HUES64 (cell line): ENCODE measurements around the gene CELF5.
"Not testable (repeated sequence)": the region's sequence is repeated elsewhere in the genome, so short reads cannot be mapped to it uniquely, and the experiment has no call there.

Experiments used
- H3K27ac ChIP-seq: 2 replicates; pipeline ENCODE4 v1.7.0; 2013; ENCODE audit warnings: low read depth, low read length, inconsistent platforms
- H3K27me3 ChIP-seq: 2 replicates; pipeline ENCODE4 v1.6.1; 2013; ENCODE audit warnings: mild to moderate bottlenecking, low read length; ENCODE audit not compliant: insufficient read depth
- H3K36me3 ChIP-seq: 2 replicates; pipeline ENCODE4 v1.6.1; 2013; ENCODE audit warnings: mild to moderate bottlenecking, low read length; ENCODE audit not compliant: insufficient read depth
- H3K4me1 ChIP-seq: 2 replicates; pipeline ENCODE4 v1.6.1; 2013; ENCODE audit warnings: mild to moderate bottlenecking, low read length, moderate library complexity; ENCODE audit not compliant: insufficient read depth
- H3K4me3 ChIP-seq: 2 replicates; pipeline ENCODE4 v1.5.1; 2013; ENCODE audit warnings: mild to moderate bottlenecking, low read length, moderate library complexity
- H3K9ac ChIP-seq: 2 replicates; pipeline ENCODE4 v1.6.1; 2013; ENCODE audit warnings: mild to moderate bottlenecking, low read depth, low read length
- H3K9me3 ChIP-seq: 2 replicates; pipeline ENCODE4 v1.6.1; 2013; ENCODE audit warnings: low read depth, low read length; ENCODE audit not compliant: insufficient read depth
- WGBS: fragments of 150-250, 120-280 bp; methylation state at CpG from one replicate; pipeline ENCODE4 v1.1.7; 2013; ENCODE audit warnings: missing lambda C conversion rate; 5-methylcytosine and 5-hydroxymethylcytosine counted together

CELF5 gene

DNA sequence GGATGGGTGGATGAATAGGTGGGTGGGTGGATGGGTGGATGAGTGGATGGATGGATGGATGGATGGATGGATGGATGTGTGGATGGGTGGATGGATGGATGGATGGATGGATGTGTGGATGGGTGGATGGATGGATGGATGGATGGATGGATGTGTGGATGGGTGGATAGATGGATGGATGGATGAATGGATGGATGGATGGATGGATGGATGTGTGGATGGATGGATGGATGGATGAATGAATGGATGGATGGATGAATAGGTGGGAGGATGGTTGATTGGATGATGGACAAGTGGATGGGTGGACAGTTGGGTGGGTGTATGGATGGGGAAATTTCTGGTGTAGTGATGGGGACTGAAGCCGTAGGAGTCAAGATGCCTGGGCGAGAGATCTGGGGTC is 11.1 kb downstream of the CELF5 start:
- not testable (repeated sequence) for H3K27me3 ChIP-seq, H3K9me3 ChIP-seq, H3K36me3 ChIP-seq, H3K4me1 ChIP-seq, H3K9ac ChIP-seq, H3K4me3 ChIP-seq, H3K27ac ChIP-seq
- WGBS = 83% methylated on average over 2 of the region's 2 CpGs

DNA sequence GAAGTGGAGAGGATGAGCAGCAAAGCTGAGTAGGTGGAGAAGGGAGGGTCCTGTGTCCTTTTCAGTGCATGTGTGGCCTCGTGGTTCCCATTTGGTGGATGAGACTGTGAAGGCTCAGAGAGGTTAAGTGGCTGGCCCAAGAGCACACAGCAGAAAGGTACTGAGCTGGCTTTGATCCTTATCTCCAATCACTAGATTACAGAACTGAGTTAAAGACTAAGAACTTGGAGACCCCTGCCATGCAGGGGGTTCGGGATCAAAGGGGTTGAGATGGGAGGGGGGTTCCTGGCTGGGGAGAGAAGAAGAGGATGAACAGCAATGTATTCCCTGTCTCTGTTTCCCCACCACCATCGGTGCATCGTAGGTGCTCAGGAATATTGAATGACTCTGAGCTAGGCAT is 11.8 kb downstream of the CELF5 start:
- no peaks in the 10 kb centered on the region for H3K4me1 ChIP-seq
- H3K9me3 ChIP-seq = no peaks in the 10 kb centered on the region
- 83% methylated on average over 4 of the region's 4 CpGs for WGBS
- H3K27ac ChIP-seq = no peak overlapping the region
- no peaks in the 10 kb centered on the region for H3K27me3 ChIP-seq
- H3K36me3 ChIP-seq = no peaks in the 10 kb centered on the region
- no peak overlapping the region for H3K4me3 ChIP-seq
- H3K9ac ChIP-seq = no peak overlapping the region

DNA sequence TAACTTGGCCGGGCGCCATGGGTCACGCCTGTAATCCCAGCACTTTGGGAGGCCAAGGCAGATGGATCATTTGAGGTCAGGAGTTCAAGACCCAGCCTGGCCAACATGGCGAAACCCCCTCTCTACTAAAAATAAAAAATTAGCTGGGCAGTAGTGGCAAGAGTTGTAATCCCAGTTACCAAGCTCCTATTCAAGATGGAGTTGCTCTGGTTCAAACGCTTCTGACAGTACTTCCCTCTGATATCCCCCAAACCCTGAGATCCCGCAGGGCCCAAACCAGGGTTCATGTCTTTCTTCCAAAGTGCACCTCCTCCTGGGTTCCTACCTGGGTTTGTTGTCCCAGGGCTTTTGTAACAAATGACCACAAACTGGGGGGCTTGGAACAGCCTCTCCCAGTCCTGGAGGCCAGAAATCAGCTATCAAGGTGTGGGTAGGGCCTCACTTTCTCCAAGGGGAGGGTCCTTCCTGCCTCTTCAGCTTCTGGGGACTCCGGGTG is 13.7 kb downstream of the CELF5 start:
- no peaks in the 10 kb centered on the region for H3K4me1 ChIP-seq
- H3K9ac ChIP-seq = no peak overlapping the region
- H3K27ac ChIP-seq = no peak overlapping the region
- no peak overlapping the region for H3K4me3 ChIP-seq
- whole genome bisulfite sequencing = 93% methylated on average over 6 of the region's 7 CpGs
- H3K27me3 ChIP-seq = no peaks in the 10 kb centered on the region
- no peaks in the 10 kb centered on the region for H3K36me3 ChIP-seq
- H3K9me3 ChIP-seq = no peaks in the 10 kb centered on the region

DNA sequence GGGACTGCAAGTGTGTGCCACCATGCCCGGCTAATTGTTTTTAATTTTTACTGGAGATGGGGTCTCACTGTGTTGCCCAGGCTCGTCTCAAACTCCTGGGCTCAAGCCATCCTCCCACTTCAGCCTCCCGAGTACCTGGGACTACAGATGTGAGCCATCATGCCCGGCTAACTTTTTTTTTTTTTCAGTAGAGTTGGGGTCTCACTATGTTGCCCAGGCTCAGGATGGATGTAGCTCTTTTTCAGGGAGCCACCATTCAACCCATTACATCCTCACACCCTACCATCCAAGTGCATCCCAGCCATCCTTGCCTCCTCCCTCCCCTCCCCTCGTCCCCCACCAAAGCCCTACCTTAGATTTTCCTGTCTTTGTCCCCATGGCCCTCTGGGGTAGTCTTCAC is 14.9 kb downstream of the CELF5 start:
- no peak overlapping the region for H3K27ac ChIP-seq
- H3K9ac ChIP-seq = no peak overlapping the region
- no peak overlapping the region for H3K4me3 ChIP-seq
- no peaks in the 10 kb centered on the region for H3K4me1 ChIP-seq
- H3K27me3 ChIP-seq = no peaks in the 10 kb centered on the region
- no peaks in the 10 kb centered on the region for H3K36me3 ChIP-seq
- 80% methylated on average over 5 of the region's 5 CpGs for WGBS
- H3K9me3 ChIP-seq = no peaks in the 10 kb centered on the region

DNA sequence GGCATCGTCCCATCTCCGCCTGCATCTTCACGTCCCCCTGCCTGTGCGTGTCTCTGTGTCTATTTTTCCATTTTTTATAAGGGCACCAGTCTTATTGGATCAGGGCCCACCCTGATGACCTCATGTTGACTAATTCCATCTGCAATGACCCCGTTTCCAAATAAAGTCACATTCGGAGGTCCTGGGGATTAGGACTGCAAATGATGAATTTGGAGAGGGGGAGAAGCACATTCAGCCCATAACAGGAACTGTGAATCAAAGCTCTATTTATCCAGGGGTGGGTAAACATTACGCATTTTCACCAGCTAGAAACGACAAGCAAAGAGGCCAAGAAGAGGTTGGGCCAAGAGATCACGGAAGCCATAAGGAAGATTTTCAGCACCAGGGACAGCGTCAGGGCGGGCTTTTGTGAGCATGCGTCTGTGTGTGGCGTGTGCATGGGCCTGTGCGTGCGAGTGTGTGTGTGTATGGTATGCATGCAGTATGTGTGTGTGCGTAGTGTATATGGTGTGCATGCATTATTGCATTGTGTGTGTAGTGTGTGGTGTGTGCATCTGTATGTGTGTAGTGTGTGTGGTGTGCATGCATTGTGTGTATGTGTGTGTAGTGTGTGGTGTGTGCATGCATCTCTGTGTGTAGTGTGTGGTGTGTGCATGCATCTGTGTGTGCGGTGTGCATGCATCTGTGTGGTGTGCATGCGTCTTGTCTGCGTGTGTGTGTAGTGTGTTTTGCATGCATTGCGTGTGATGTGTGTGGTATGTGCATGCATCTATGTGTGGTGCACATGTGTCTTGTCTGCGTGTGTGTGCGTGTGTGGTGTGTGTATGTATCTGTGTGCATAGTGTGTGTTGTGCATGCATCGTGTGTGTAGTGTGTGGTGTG is 19.6 kb downstream of the CELF5 start:
- 53% methylated on average over 23 of the region's 23 CpGs for WGBS

DNA sequence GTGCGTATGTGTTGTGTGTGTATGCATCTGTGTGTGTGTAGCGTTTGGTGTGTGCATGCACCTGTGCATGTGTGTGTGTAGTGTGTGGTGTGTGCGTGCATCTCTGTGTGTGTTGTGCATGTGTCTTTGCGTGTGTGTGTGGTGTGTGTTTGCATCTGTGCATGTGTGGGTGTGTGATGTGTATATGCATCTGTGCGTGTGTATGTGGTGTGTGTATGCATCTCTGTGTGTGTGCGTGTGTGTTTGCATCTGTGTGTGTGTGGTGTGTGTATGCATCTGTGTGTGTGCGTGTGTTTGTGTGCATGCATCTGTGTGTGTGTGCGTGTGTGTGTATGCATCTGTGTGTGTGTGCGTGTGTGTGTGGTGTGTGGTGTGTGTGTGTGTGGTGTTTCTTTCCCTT is 20.6 kb downstream of the CELF5 start:
- H3K27ac ChIP-seq = no peak overlapping the region
- no peaks in the 10 kb centered on the region for H3K9me3 ChIP-seq
- 97% methylated on average over 8 of the region's 9 CpGs for whole genome bisulfite sequencing
- H3K4me3 ChIP-seq = no peak overlapping the region
- no peaks in the 10 kb centered on the region for H3K27me3 ChIP-seq
- H3K4me1 ChIP-seq = no peaks in the 10 kb centered on the region
- no peaks in the 10 kb centered on the region for H3K36me3 ChIP-seq
- no peak overlapping the region for H3K9ac ChIP-seq

More for the DNA sequence above, 19.6 kb downstream of the CELF5 start:
- Histone ChIP-seq H3K4me1 (no peaks in the 10 kb centered on the region), H3K27me3 (no peaks in the 10 kb centered on the region), H3K4me3 (no peak overlapping the region), H3K36me3 (no peaks in the 10 kb centered on the region), H3K27ac (no peak overlapping the region), H3K9me3 (no peaks in the 10 kb centered on the region), H3K9ac (no peak overlapping the region)

DNA sequence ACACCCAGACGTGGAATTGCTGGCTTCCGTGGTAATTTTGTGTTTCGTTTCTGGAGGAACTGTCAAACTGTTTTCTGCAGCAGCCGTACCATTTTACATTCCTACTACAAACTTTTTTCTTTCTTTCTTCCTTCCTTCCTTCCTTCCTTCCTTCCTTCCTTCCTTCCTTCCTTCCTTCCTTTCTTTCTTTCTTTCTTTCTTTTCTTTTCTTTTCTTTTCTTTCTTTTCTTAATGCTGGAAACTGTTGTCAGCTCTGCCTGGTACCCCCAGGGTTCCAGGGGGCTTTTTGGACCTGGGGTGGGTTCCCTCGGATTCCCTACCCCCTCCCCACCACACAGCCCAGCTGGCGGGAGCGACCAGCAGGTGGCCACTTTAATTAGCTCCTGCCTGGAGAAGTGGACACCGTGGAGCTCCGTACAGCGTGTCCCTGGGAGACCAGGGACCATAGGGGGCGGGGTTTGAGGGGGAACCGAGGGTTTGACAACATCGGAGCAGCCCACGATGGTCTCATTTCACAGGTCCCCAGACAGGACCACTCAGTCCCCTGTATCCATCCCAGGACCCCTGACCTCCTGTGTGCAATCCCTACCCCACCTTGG is 24.4 kb downstream of the CELF5 start:
- no peaks in the 10 kb centered on the region for H3K36me3 ChIP-seq
- H3K9ac ChIP-seq = no peak overlapping the region
- 53% methylated on average over 14 of the region's 14 CpGs for WGBS
- H3K4me3 ChIP-seq = no peak overlapping the region
- no peaks in the 10 kb centered on the region for H3K27me3 ChIP-seq
- H3K4me1 ChIP-seq = no peaks in the 10 kb centered on the region
- no peak overlapping the region for H3K27ac ChIP-seq
- 0 out of 2 replicates have a peak, but pooled peaks cover 5% of the 10 kb centered on the region for H3K9me3 ChIP-seq

DNA sequence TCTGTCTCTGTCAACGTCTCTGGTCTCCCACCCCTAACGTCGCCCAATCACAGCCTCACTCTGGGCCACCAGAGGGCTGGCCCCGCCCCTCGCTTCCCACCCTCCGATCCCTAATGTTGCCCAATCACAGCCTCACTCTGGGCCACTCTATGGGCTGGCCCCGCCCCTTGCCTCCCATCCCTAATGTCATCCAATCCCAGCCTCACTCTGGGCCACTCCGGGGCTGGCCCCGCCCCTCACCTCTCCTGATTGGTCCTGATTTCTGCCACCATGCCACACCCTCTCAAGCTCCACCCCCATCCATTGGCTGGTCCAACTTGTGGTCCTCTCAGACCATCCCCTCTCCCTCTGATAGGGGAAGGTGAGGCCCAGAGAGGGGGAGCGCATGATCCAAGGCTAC is 24.9 kb downstream of the CELF5 start:
- no peak overlapping the region for H3K9ac ChIP-seq
- no peaks in the 10 kb centered on the region for H3K27me3 ChIP-seq
- H3K4me3 ChIP-seq = no peak overlapping the region
- H3K9me3 ChIP-seq = 0 out of 2 replicates have a peak, but pooled peaks cover 5% of the 10 kb centered on the region
- no peaks in the 10 kb centered on the region for H3K4me1 ChIP-seq
- H3K36me3 ChIP-seq = no peaks in the 10 kb centered on the region
- H3K27ac ChIP-seq = no peak overlapping the region
- WGBS = 82% methylated on average over 10 of the region's 10 CpGs

DNA sequence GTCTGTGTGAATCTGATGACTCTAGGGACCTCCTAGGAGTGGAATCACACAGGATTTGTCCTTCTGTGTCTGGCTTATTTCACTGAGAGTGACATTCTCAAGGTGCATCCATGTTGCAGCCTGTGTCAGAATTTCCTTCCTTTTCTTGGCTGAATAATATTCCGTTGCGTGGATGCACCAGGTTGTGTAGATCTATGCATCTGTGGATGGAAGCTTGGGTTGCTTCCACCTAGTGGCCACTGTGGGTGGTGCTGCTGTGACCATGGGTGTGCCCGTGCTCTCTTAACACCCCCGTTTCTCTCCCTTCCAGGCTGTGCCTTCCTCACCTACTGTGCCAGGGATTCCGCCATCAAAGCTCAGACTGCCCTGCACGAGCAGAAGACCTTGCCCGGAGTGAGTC is 26.2 kb downstream of the CELF5 start:
- 80% methylated on average over 7 of the region's 7 CpGs for WGBS
- Histone ChIP-seq H3K27me3 (no peaks in the 10 kb centered on the region), H3K36me3 (no peaks in the 10 kb centered on the region), H3K4me3 (no peak overlapping the region), H3K9me3 (0 out of 2 replicates have a peak, but pooled peaks cover 5% of the 10 kb centered on the region), H3K4me1 (no peaks in the 10 kb centered on the region), H3K27ac (no peak overlapping the region), H3K9ac (no peak overlapping the region)

DNA sequence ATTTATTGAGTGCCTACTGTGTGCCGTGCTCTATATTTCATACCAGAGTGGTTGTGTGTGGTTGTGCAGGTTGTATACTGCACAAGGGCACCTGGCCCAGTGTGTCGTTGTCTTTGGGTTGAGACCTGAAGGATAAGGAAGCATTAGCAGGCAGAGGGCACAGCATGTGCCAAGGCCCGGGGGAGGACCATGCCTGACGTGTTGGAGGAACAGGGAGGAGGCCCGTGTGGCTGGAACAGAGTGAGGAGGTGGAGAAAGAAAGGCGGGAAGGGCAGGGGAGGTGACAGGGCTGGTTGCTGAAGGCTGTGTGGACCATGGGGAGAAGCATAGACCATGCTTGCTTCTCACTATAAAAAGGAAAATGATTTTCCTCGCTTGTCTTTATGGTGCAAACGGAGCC is 26.8 kb downstream of the CELF5 start:
- Histone ChIP-seq H3K4me3 (no peak overlapping the region), H3K4me1 (no peaks in the 10 kb centered on the region), H3K9me3 (0 out of 2 replicates have a peak, but pooled peaks cover 5% of the 10 kb centered on the region), H3K36me3 (no peaks in the 10 kb centered on the region), H3K27me3 (no peaks in the 10 kb centered on the region), H3K9ac (no peak overlapping the region), H3K27ac (no peak overlapping the region)
- 77% methylated on average over 7 of the region's 8 CpGs for WGBS

DNA sequence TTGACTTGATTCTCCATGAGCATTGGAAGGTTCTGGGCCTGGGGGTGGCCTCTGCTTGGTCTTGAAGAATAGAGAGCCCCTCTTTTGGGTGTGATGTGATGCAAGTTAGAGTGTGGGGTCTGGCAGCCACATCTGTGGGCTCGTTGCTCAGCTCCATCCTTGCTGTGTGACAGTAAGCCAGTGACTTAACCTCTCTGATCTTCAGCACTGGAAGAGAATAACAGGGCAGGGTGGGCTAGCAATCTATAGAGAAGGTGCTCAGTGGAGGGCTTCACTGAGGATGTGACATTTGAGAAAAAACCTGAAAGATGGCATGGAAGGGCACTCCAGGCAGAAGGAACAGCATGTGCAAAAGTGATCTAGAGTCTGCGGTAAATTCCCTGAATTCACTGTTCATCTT is 28.2 kb downstream of the CELF5 start:
- no peak overlapping the region for H3K9ac ChIP-seq
- H3K4me1 ChIP-seq = no peaks in the 10 kb centered on the region
- no peaks in the 10 kb centered on the region for H3K36me3 ChIP-seq
- 88% methylated on average over 2 of the region's 2 CpGs for WGBS
- H3K27me3 ChIP-seq = no peaks in the 10 kb centered on the region
- no peak overlapping the region for H3K4me3 ChIP-seq
- no peak overlapping the region for H3K27ac ChIP-seq
- 0 out of 2 replicates have a peak, but pooled peaks cover 5% of the 10 kb centered on the region for H3K9me3 ChIP-seq
